Fibroblast of skin of scalp (primary cell): Measurements from ENCODE around the gene EML2.

ENCODE experiments used
- DNase-seq: peaks from one replicate; pipeline ENCODE4 v3.0.0-alpha.2; 2013

EML2 gene

GRCh38 chr19:45584332-45585157, 54.7 kb downstream of the EML2 start, which contains the start of gene OPA3:
Gene OPA3, minus strand, starts transcription at chr19:45584802. Its CDS starts 38 bp downstream, at chr19:45584764.
- DNase-seq = peak; percentile 100

- DNase-seq = no peak
Observed at GRCh38 chr19:45581576-45581975, 57.6 kb downstream of the EML2 start.

GRCh38 chr19:45578861-45579260, 60.3 kb downstream of the EML2 start:
- DNase-seq = no peak

DNA sequence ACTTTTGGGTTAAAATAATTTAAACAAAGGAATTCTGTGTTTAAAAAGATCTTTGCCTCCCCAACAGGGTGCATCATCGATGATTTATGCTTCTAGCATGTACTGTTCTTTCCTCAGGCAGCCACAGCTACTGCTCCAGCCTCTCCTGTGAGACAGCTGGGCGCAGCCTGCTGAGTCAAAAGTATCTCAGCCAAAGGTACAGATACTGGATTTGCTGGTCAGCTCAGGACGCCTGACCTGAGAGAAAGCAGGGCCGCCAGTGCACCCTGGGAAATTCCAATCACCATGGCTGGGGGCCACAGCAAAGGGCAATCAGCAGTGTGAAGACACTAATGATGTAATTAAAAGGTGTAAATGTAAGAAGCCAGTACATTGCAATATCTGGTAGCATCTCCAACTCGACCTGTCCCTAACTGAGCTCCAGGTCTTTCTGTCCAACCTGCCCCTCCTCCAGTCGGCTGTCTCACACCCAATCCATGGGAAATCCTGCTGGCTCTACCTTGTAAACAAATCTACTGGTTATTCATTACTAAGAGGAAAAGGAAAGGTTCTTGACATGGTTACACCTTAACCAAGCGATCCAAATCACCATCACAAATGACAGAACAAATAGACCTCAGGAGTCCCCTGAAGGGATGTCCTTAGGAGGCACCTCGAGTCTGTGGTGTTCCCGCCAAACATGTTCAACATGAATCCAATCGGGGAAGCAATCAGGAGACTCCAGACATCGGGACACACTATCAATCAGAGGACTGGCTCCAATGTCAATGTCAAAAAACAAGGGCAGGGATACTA, 61.9 kb downstream of the EML2 start:
- DNase-seq = peak; percentile 83

DNA sequence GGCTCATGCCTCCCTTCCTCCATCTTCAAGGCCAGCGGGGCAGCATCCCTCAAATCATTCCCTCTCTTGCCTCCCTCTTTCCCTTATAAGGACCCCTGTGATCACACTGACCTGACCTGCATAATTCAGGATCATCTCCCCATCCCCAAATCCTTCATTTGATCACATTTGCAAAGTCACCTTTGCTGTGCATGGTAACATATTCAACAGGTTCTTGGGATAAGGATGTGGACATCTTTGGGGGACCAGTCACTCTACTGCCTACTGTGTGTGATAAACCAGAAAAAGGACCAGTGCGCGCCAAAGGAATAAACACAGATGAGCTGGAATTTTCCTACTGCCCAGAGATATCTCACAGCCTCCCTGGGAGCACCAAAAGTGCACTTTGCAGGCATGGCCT, 62.5 kb downstream of the EML2 start:
- no peak for DNase-seq

GRCh38 chr19:45575216-45575615, 64.0 kb downstream of the EML2 start:
- no peak for DNase-seq

GRCh38 chr19:45574526-45574925, 64.7 kb downstream of the EML2 start:
- DNase-seq = no peak

DNA sequence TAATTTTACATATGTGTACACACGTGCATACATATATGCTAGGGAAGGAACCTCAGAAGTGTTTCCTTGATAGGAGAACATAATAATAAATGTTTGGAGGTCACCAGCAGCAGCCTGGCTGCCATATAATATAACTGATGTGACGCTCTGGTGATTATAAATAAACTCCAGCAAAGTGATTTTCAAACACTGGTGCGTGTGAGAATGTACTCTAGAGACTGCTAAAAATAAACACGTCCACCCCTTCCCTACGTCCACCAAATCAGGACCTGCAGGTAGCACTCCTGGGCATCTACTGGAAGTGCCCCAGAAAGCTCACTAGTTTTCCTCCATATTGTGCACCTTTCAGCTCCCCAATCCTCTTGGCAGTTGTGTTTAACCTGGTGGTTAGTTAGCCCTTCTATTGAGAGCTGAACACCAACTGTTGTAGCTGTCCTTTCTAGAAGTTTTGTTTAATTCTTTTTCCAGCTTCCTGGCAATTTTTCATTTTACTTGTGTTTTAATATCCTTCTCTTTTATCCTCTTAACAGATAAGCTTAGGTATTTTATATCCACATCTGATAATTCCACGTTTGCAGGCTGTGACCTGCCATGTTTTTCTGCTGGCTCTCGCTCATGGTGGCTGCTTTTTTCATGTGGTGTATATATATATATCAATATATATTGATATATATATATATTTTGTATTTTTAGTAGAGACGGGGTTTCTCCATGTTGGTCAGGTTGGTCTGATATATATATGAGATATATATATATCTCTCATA, 67.6 kb downstream of the EML2 start:
- DNase-seq = no peak

GRCh38 chr19:45569619-45570421, 69.4 kb downstream of the EML2 start:
- DNase-seq = peak; percentile 39

DNA sequence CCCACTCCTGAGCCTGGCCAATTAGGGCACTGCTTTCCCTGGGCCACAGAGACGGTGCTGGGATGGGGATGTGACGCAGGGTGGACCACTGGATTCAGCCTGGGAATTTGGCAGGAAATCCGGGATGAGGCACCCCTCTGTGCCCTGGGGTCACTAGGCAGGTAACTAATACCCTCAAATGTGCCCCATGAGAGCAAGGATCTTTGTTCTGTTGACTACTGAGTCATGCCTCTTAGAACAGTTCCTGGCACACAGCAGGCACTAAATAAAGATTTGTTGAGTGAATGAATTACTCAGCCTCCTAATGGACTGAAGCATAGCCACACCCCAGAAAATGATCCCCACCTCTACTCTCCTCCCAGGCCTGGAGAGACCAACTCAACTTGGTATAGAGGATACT, 70.5 kb downstream of the EML2 start:
- peak; percentile 24 for DNase-seq

- no peak for DNase-seq
Observed at GRCh38 chr19:45567609-45568008, 71.6 kb downstream of the EML2 start.

GRCh38 chr19:45564131-45564780, 74.9 kb downstream of the EML2 start:
- no peak for DNase-seq

DNA sequence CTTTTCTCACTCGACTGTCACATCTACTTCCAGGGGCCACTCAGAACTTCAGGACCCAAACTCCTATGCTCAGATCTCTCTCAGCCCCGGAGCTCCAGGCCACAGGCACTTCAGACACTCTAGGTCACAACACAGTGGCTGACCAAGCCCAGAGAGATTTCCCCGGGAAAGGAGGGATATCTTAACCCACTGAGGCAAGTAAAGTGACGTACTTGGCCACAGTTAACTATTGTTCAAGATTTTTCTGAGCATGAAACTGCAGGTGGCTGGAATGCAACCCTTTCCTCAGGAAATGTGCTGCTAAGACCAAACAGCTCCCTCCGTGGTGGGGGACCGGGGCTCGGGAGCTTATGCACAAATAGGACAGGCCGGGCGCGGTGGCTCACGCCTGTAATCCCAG, 78.5 kb downstream of the EML2 start:
- DNase-seq = no peak

GRCh38 chr19:45560038-45560437, 79.2 kb downstream of the EML2 start:
- DNase-seq = no peak
